Heart right ventricle (tissue), 16 donors: ENCODE results near the gene HS3ST4. TPM values are rescaled to one million over a fixed set of nuclear protein-coding genes. Genes with fewer than 3 reads are reported as not detected.

Source experiments
- ATAC-seq, 8 donors: fragments of 200-7000 bp; cut with Tn5 transposase; one replicate each; pipeline ENCODE4 v1.9.1; 2020; ENCODE audit warnings: mild to moderate bottlenecking in 8 of 8, moderate library complexity in 8 of 8, moderate number of reproducible peaks in 1 of 8
- DNase-seq, 2 donors: peaks; one replicate each; pipeline ENCODE4 v3.0.0-alpha.2; 2020
- H3K27ac ChIP-seq, 10 donors: fragments of 200-600 bp; sonication (generic) in 2 of 10; one replicate each; pipeline versions ENCODE4 v1.5.0 to v1.8.0; 2020 to 2022; ENCODE audit warnings: mild to moderate bottlenecking in 3 of 10
- H3K27me3 ChIP-seq, 7 donors: fragments of 200-600 bp; one replicate each; pipeline ENCODE4 v1.8.0; 2021 to 2022; ENCODE audit warnings: mild to moderate bottlenecking in 2 of 7
- H3K36me3 ChIP-seq, 9 donors: fragments of 200-600 bp; sonication (generic) in 1 of 9; one replicate each; pipeline versions ENCODE4 v1.5.0 to v1.8.0; 2020 to 2022; ENCODE audit warnings: mild to moderate bottlenecking in 2 of 9
- H3K4me1 ChIP-seq, 9 donors: fragments of 200-600 bp; sonication (generic) in 1 of 9; one replicate each; pipeline versions ENCODE4 v1.5.0 to v1.8.0; 2020 to 2022; ENCODE audit warnings: mild to moderate bottlenecking in 4 of 9
- H3K4me3 ChIP-seq, 10 donors: fragments of 200-600 bp; sonication (generic) in 2 of 10; one replicate each; pipeline versions ENCODE4 v1.5.0 to v1.8.0; 2020 to 2022; ENCODE audit warnings: mild to moderate bottlenecking in 7 of 10, moderate library complexity in 2 of 10
- H3K9me3 ChIP-seq, 11 donors: fragments of 200-600 bp in 10 of 11; sonication (generic) in 2 of 11; one replicate each; pipeline versions ENCODE4 v1.5.0 to v1.8.0; 2013 to 2022; ENCODE audit warnings: mild to moderate bottlenecking in 2 of 11, control low read depth in 1 of 11, moderate library complexity in 1 of 11
- CTCF ChIP-seq, 9 donors: fragments of 200-600 bp; sonication (generic) in 2 of 9; IDR thresholded peaks; one replicate each; pipeline versions ENCODE4 v1.5.0 to v1.8.0; 2021 to 2022; ENCODE audit warnings: antibody characterized with exemption in 9 of 9, mild to moderate bottlenecking in 5 of 9, moderate library complexity in 1 of 9
- WGBS, 2 donors: extraction: QIAGEN DNeasy Blood & Tissue Kit; methylation state at CpG; one replicate each; pipeline ENCODE4 v1.1.7; 2013; ENCODE audit warnings: inconsistent platforms in 1 of 2; 5-methylcytosine and 5-hydroxymethylcytosine counted together
- intact Hi-C, 10 donors: fragments of 100-400 bp; cut with DNase I; formaldehyde crosslinking; loops; one replicate each; pipeline versions ENCODE4 v1.11.1 to v1.14.2; 2022
- microRNA-seq, 2 donors: library from miRNA; unstranded; fragments of <30 nt; microRNA quantifications; one replicate each; pipeline ENCODE4 v1.2.0, GENCODE V29; 2021
- polyA plus RNA-seq, 2 donors: library from polyadenylated mRNA; stranded (reverse); fragments of 200-250 nt; gene quantifications; one replicate each; pipeline ENCODE4 v1.2.3, GENCODE V29; 2013
- total RNA-seq, 10 donors: library from RNA; stranded (reverse); fragmentation: NEBNext Ultra II Directional in 3 of 10; extraction: Animal tissue kit (Norgen Biotek cat#: 25700) in 3 of 10; gene quantifications; one replicate each; pipeline versions ENCODE4 v1.2.1 to v1.2.4, GENCODE V29; 2021 to 2023
- donor health status: Arrhythmogenic right ventricular cardiomyopathy.
- donor health status: ischemic (EF 13 %, LVEDD 7.1; RV severe dilation, severe dysfunction).
- donor health status: healthy with polysubstance abuse.
- donor health status: DM: no; HTN: yes; CAD: no.
- donor health status: DM: no; HTN: no; CAD: no.
- donor health status: ischemic (EF 25% LVEDD 6.9; RV normal size, moderate dysfunction).
- donor health status: ischemic (EF 25% LVEDD 5.7; RV mildly dilated, moderate dysfunction).
- donor health status: healthy.
- donor health status: DM: yes; HTN: yes; CAD: no.
- donor health status: Ischemic cardiomyopathy.
- donor health status: ischemic (EF 35%, LVEDD 5.7; RV mildly dilated, moderate dysfunction).
- donor health status: nonischemic (EF 11% LVEDD 7.7; RV severe dilation, severe dysfunction).
- donor health status: DM: yes; HTN: yes; CAD: no.
- donor health status: PGD.
- donor health status: ischemic (EF 29% LVEDD 5.4; RV normal size, mild dysfunction).
- donor health status: nonischemic (EF 23%, LVEDD 6.1; RV moderate dilation, normal function).

Gene HS3ST4
- total and polyA plus RNA-seq, 12 donors = 0.01 TPM; not detected in 11

- no peak for ATAC-seq
- DNase-seq = no peak
- 56 to 74% methylated on average over 1 of the region's 1 CpG for WGBS, 2 donors
- Histone ChIP-seq H3K27ac (no peak overlapping the region), H3K27me3 (peaks cover 0 to 4% (median 0%) of the 10 kb centered on the region in 7 donors), H3K9me3 (peaks cover 0 to 6% (median 0%) of the 10 kb centered on the region in 11 donors), H3K4me3 (no peak overlapping the region), H3K4me1 (no peaks in the 10 kb centered on the region), H3K36me3 (no peaks in the 10 kb centered on the region)
- TF ChIP-seq CTCF (IDR thresholded peaks at IDR 0.05) = no peak
- intact Hi-C loops = no loop called here
These were observed 494.4 kb downstream of the HS3ST4 start for GRCh38 chr16:26186091-26186615.

Small RNA genes lying within 50 kb of the gene (microRNA-seq; reads per million reads assigned to microRNA genes)
- 0 reads per million in 2 donors for gene MIR548W
